Mucosa of descending colon (tissue), 3 donors: Measurements from ENCODE around the gene GSE1. TPM values are rescaled to one million over a fixed set of nuclear protein-coding genes. Genes with fewer than 3 reads are reported as not detected.

ENCODE experiments used
- ATAC-seq: fragments of 200-7000 bp; cut with Tn5 transposase; one replicate; pipeline ENCODE4 v1.9.1; 2020; ENCODE audit warnings: mild to moderate bottlenecking, moderate library complexity
- DNase-seq, 3 donors: peaks; one replicate each; pipeline ENCODE4 v3.0.0-alpha.2; 2020
- H3K36me3 ChIP-seq: fragments of 200-600 bp; one replicate; pipeline ENCODE4 v1.8.0; 2021; ENCODE audit warnings: low read depth, mild to moderate bottlenecking
- H3K4me1 ChIP-seq: fragments of 200-600 bp; one replicate; pipeline ENCODE4 v1.8.0; 2021; ENCODE audit warnings: low read depth, mild to moderate bottlenecking
- H3K4me3 ChIP-seq: fragments of 200-600 bp; one replicate; pipeline ENCODE4 v1.8.0; 2021; ENCODE audit warnings: mild to moderate bottlenecking
- H3K9me3 ChIP-seq: fragments of 200-600 bp; one replicate; pipeline ENCODE4 v1.8.0; 2021; ENCODE audit warnings: mild to moderate bottlenecking
- intact Hi-C, 2 donors: fragments of 100-400 bp; cut with DNase I in 1 of 2; cut with micrococcal nuclease in 1 of 2; formaldehyde crosslinking; loops; one replicate each; pipeline versions ENCODE4 v1.11.0 to v1.11.1; 2022; cut with DNase I, micrococcal nuclease
- total RNA-seq, 3 donors: library from RNA; stranded (reverse); fragmentation: NEBNext Ultra II Directional in 2 of 3; extraction: Animal tissue kit (Norgen Biotek cat#: 25700) in 2 of 3; gene quantifications; one replicate each; pipeline versions ENCODE4 v1.2.1 to v1.2.4, GENCODE V29; 2021 to 2023
- TF ChIP-seq, protein P1 (sequence below): fragments of 200-600 bp; IDR thresholded peaks from one replicate; pipeline ENCODE4 v1.8.0; 2022; ENCODE audit warnings: antibody characterized with exemption, mild to moderate bottlenecking
- donor health status: DM: no; HTN: no; CAD: no; lungs with moderate emphysema.
- donor health status: DM: no; HTN: no; CAD: no.
- donor health status: DM: no; HTN: yes; CAD: no.

GSE1 gene
- total RNA-seq, 3 donors from 2014 or later: 107 to 122 (median 107) TPM

DNA sequence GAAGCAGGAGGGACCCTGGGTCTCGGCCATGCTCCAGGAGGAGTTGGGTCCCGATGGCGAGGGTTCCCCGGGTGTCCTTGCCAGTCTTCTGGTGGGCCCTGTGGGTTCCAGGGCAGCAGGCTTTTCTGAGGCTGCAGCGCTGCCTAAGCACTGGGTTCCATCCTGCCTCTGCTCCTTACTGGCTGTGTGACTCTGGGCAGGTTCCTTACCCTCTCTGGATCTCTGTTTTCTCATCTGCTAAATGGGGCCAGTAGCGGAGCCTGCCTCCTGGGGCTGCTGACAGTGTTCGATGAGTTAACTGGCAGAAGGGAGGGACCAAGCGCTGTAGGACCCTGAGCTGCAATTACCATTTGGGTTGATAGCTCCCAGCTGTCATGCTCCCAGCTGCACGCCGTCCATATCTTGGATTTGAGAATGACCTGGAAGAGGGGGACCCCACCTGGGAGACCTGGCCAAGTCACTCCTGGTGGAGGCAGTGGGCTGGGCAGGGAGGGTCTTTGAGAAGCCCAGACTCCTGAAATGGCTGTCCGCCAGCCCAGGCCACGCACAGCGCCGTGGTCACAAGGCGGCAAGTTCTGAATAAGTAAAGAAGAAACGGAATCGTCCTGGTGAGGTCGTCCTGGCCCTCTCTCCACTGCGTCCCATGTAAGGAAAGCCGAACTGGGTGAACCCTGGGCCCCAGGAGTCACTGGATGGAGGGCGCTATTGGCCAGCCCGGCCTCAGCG, 47.2 kb upstream of the GSE1 start:
- ATAC-seq: no peak
- peak in 1 of 3 donors; percentile 57 for DNase-seq
- H3K4me1 ChIP-seq: peaks cover 81% of the 10 kb centered on the region
- intact Hi-C loops: loop anchor here in 1 of 2 donors (5.0 kb wide), 1 partner anchor 41 kb away; no protein-coding TSS in a partner anchor
- H3K4me3 ChIP-seq: no peak overlapping the region
- no peaks in the 10 kb centered on the region for H3K9me3 ChIP-seq
- H3K36me3 ChIP-seq: no peaks in the 10 kb centered on the region
- TF ChIP-seq, protein P1, sequence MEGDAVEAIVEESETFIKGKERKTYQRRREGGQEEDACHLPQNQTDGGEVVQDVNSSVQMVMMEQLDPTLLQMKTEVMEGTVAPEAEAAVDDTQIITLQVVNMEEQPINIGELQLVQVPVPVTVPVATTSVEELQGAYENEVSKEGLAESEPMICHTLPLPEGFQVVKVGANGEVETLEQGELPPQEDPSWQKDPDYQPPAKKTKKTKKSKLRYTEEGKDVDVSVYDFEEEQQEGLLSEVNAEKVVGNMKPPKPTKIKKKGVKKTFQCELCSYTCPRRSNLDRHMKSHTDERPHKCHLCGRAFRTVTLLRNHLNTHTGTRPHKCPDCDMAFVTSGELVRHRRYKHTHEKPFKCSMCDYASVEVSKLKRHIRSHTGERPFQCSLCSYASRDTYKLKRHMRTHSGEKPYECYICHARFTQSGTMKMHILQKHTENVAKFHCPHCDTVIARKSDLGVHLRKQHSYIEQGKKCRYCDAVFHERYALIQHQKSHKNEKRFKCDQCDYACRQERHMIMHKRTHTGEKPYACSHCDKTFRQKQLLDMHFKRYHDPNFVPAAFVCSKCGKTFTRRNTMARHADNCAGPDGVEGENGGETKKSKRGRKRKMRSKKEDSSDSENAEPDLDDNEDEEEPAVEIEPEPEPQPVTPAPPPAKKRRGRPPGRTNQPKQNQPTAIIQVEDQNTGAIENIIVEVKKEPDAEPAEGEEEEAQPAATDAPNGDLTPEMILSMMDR: no peak

- Histone ChIP-seq H3K9me3 (no peaks in the 10 kb centered on the region), H3K4me1 (peaks cover 80% of the 10 kb centered on the region), H3K36me3 (no peaks in the 10 kb centered on the region), H3K4me3 (no peak overlapping the region)
- no peak for DNase-seq
- ATAC-seq: peak; percentile 37
- TF ChIP-seq, protein P1: no peak
- intact Hi-C loops: loop anchor here in 1 of 2 donors (5.0 kb wide), 1 partner anchor 41 kb away; no protein-coding TSS in a partner anchor
Measured at GRCh38 chr16:85566561-85567100, 46.5 kb upstream of the GSE1 start.

DNA sequence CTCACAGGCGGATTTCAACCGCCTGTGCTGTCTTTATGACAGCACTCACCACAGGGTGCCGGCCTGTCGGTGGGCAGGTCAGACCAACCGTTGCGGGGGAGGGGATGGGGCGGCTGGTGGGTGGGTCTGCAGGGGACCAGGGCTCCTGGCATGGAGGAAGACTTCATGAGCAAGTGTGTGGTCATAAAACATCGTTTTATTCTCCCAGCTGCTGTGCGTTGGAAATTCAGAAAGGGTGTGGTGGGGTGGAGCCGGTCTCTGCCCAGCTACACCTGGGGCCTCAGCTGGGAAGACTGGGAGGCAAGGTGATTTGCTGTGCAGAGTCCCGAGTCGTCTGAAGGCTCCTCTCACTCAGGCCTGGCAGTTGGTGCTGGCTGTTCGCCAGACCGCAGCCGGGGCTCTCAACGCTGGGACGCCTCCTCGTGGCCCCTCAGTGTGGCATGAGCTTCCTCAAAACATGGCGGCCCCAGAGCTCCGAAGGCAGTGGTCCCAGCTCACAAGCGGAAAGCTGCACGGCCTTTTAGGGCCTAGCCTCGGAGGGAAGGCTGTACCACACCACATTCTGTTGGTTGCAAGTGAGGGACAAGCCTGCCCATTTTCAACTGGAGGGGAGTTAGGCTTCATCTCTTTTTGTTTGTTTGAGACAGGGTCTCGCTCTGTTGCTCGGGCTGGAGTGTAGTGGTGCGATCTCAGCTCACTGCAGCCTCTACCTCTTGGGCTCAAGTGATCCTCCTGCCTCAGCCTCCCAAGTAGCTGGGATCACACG, 45.8 kb upstream of the GSE1 start:
- H3K4me1 ChIP-seq: peaks cover 79% of the 10 kb centered on the region
- TF ChIP-seq, protein P1: peak; percentile 31
- DNase-seq (peak; percentile 83 to 93 (median 93)), ATAC-seq (peak; percentile 79)
- H3K4me3 ChIP-seq: no peak overlapping the region
- H3K9me3 ChIP-seq: no peaks in the 10 kb centered on the region
- intact Hi-C loops: loop anchor here in 1 of 2 donors (5.0 kb wide), 1 partner anchor 40 kb away; no protein-coding TSS in a partner anchor
- no peaks in the 10 kb centered on the region for H3K36me3 ChIP-seq

GRCh38 chr16:85567935-85568334, 45.2 kb upstream of the GSE1 start:
- H3K4me3 ChIP-seq: no peak overlapping the region
- TF ChIP-seq, protein P1: no peak
- no peak for DNase-seq
- H3K36me3 ChIP-seq: no peaks in the 10 kb centered on the region
- H3K9me3 ChIP-seq: no peaks in the 10 kb centered on the region
- H3K4me1 ChIP-seq: peaks cover 74% of the 10 kb centered on the region
- intact Hi-C loops: loop anchor here in 1 of 2 donors (5.0 kb wide), 1 partner anchor 39 kb away; no protein-coding TSS in a partner anchor
- no peak for ATAC-seq

DNA sequence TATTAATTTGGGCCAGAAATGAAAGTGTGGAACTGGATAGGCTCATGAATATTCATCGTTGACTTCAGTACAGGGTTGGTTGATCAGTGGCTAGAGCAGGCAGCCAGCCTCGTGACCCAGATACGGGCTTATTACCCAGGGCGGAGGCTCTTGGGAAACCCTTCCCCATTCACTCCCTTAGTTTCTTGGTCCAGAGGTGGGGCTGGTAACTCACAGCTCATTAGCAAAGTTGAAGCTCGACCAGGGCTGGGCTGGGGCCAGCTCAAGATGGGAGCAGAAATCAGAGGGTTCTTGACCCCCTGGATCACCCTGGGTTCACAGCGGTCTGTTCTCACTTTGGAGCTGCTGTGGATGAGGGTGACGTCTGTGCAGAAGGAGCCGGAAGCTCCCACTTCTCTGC, 44.6 kb upstream of the GSE1 start:
- Histone ChIP-seq H3K4me1 (peaks cover 72% of the 10 kb centered on the region), H3K9me3 (no peaks in the 10 kb centered on the region), H3K4me3 (no peak overlapping the region), H3K36me3 (no peaks in the 10 kb centered on the region)
- peak; percentile 70 for ATAC-seq
- TF ChIP-seq, protein P1: no peak
- intact Hi-C loops: loop anchor here in 1 of 2 donors (5.0 kb wide), 1 partner anchor 39 kb away; no protein-coding TSS in a partner anchor
- peak; percentile 83 to 86 (median 83) for DNase-seq
